ENCODE results near the gene NUDC.
"Not testable (repeated sequence)": the region's sequence is repeated elsewhere in the genome, so short reads cannot be mapped to it uniquely, and the experiment has no call there.

The NUDC gene

GRCh38 chr1:26941311-26941710, 19.8 kb downstream of the NUDC start:
- DNase-seq (ENCODE audit: low read depth) = no peak
- TF ChIP-seq, protein P1, sequence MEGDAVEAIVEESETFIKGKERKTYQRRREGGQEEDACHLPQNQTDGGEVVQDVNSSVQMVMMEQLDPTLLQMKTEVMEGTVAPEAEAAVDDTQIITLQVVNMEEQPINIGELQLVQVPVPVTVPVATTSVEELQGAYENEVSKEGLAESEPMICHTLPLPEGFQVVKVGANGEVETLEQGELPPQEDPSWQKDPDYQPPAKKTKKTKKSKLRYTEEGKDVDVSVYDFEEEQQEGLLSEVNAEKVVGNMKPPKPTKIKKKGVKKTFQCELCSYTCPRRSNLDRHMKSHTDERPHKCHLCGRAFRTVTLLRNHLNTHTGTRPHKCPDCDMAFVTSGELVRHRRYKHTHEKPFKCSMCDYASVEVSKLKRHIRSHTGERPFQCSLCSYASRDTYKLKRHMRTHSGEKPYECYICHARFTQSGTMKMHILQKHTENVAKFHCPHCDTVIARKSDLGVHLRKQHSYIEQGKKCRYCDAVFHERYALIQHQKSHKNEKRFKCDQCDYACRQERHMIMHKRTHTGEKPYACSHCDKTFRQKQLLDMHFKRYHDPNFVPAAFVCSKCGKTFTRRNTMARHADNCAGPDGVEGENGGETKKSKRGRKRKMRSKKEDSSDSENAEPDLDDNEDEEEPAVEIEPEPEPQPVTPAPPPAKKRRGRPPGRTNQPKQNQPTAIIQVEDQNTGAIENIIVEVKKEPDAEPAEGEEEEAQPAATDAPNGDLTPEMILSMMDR (IDR thresholded peaks at IDR 0.05; ENCODE audit: insufficient read depth, low read depth, low read length, missing control alignments) = no peak
- H3K4me3 ChIP-seq (ENCODE audit: low read depth, low read length) = no peak overlapping the region

- TF ChIP-seq, protein P1 (IDR thresholded peaks at IDR 0.05; ENCODE audit: insufficient read depth, low read depth, low read length, missing control alignments) = no peak
- DNase-seq (ENCODE audit: low read depth) = no peak
- H3K4me3 ChIP-seq (ENCODE audit: low read depth, low read length) = no peak overlapping the region
Observed at GRCh38 chr1:26942656-26943055, 21.1 kb downstream of the NUDC start.

DNA sequence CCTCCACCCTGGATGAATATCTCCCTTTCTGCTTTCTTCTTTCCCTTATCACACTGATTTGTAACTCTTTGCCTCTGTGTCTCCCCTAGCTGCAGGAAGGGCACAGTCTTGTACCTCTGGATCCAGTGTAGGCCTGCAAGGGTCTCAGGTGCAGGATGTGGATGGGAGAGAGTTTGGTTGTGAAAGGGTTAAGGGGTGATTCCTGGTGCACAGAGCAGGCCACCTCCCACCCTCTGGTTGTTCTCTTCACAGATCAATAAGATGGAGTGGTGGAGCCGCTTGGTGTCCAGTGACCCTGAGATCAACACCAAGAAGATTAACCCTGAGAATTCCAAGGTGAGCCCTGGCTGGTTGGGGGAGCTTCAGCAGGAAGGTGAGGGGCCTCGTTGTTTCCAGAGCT, 23.6 kb downstream of the NUDC start:
- TF ChIP-seq, protein P1 (IDR thresholded peaks at IDR 0.05; ENCODE audit: insufficient read depth, low read depth, low read length, missing control alignments) = no peak
- no peak overlapping the region for H3K4me3 ChIP-seq (ENCODE audit: low read depth, low read length)
- no peak for DNase-seq (ENCODE audit: low read depth)

GRCh38 chr1:26945728-26946127, 24.2 kb downstream of the NUDC start:
- H3K4me3 ChIP-seq (ENCODE audit: low read depth, low read length) = no peak overlapping the region
- no peak for DNase-seq (ENCODE audit: low read depth)
- TF ChIP-seq, protein P1 (IDR thresholded peaks at IDR 0.05; ENCODE audit: insufficient read depth, low read depth, low read length, missing control alignments) = no peak

DNA sequence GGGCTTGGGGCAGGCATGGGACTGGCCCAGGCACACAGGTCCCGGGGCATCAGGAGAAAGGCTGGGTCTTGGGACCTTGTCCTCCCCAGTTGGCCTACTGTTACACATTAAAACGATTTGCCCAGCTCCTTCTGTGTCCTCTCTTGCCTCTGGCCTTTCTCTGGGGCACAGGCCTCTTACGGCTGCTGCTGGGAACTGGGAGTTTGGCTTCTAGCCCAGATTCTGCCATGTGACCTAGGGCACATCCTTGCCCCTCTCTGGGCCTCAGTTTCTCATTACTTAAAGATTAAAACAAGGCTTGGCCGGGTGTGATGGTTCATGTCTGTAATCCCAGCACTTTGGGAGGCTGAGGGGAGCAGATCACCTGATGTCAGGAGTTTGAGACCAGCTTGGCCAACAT, 24.7 kb downstream of the NUDC start:
- DNase-seq (ENCODE audit: low read depth) = no peak
- TF ChIP-seq, protein P1 (IDR thresholded peaks at IDR 0.05; ENCODE audit: insufficient read depth, low read depth, low read length, missing control alignments) = no peak

DNA sequence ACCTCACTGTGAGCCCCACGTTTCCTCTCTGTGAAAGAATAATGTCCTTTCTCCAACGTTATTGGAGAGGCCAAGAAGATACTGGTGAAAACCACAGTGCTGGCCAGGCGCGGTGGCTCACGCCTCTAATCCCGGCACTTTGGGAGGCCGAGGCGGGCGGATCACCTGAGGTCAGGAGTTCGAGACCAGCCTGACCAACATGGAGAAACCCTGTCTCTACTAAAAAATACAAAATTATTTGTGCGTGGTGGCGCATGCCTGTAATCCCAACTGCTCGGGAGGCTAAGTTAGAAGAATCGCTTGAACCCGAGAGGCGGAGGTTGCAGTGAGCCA, 27.1 kb downstream of the NUDC start:
- DNase-seq (ENCODE audit: low read depth); H3K4me3 ChIP-seq (ENCODE audit: low read depth, low read length): not testable (repeated sequence)

More for the DNA sequence above, 24.7 kb downstream of the NUDC start:
- H3K4me3 ChIP-seq (ENCODE audit: low read depth, low read length) = no peak overlapping the region

GRCh38 chr1:26949266-26949925, 27.9 kb downstream of the NUDC start:
- no peak for DNase-seq (ENCODE audit: low read depth)
- TF ChIP-seq, protein P1 (IDR thresholded peaks at IDR 0.05; ENCODE audit: insufficient read depth, low read depth, low read length, missing control alignments) = no peak

More at GRCh38 chr1:26949266-26949925, 27.9 kb downstream of the NUDC start:
- no peak overlapping the region for H3K4me3 ChIP-seq (ENCODE audit: low read depth, low read length)

Data from GM12865 (cell line).